ENCODE data around the gene KASH5. TPM values are rescaled to one million over a fixed set of nuclear protein-coding genes. Genes with fewer than 3 reads are reported as not detected.

KASH5 gene
- total and polyA plus RNA-seq, 2 of the 8 experiments (the other 6 are each of a cell fraction or from before 2014, with no cell fraction given): 0.05 to 0.19 TPM

DNA sequence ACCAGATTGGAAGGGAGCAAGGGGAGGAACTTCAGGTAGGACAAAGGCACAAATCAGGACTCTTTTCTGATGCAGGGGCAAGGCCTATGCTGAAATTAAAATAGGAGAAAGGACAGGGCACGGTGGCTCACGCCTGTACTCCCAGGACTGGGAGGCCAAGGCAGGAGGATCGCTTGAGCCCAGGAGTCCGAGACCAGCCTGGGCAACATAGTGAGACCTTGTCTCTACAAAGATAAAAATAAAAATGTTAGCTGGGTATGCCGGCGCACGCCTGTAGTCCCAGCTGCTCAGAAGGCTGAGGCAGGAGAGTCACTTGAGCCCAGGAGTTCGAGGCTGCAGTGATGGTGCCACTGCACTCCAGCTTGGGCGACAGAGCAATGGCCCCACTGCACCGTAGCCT lies 47.6 kb downstream of the KASH5 start:
- Histone ChIP-seq H2AK5ac (ENCODE audit: low read depth, low read length) (0 out of 2 replicates have a peak overlapping the region, but pooled peaks have one; percentile 42), H2BK20ac (ENCODE audit: low read length) (0 out of 2 replicates have a peak overlapping the region, but pooled peaks have one; percentile 66), H3K27me3 (replicated peaks in 1 of 4; ENCODE audit: control insufficient read depth in 3 of 4, extremely low read depth in 1 of 4, insufficient read depth in 3 of 4, low read length in 3 of 4) (peaks cover 29 to 68% (median 57%) of the 10 kb centered on the region in 4 experiments; a peak in 6 of 7 replicates), H4K20me1 (replicated peaks in 1 of 2; ENCODE audit: control insufficient read depth in 1 of 2, insufficient read depth in 2 of 2, low read length in 2 of 2) (no peaks in the 10 kb centered on the region), H2BK12ac (ENCODE audit: low read depth, low read length) (peak overlapping the region; percentile 87; the same call in 1 of the 2 replicates), H3K9me3 (ENCODE audit: insufficient read depth in 2 of 2, low read depth in 1 of 2, low read length in 1 of 2) (peaks cover 0 to 2% of the 10 kb centered on the region in 2 experiments; a peak in 1 of 4 replicates), H3K36me3 (ENCODE audit: control insufficient read depth in 2 of 4, insufficient read depth in 4 of 4, low read length in 3 of 4) (no peaks in the 10 kb centered on the region), H3K23ac (ENCODE audit: insufficient read length) (no peak overlapping the region), H3K9ac (replicated peaks in 1 of 4; ENCODE audit: extremely low read depth in 1 of 4, low read depth in 3 of 4, low read length in 3 of 4) (no peak overlapping the region), H2BK15ac (ENCODE audit: low read length) (peak overlapping the region; percentile 97), H4K91ac (replicated peaks; ENCODE audit: insufficient read length, low read length) (no peak overlapping the region), H4K8ac (ENCODE audit: extremely low read depth, insufficient read depth, low read length) (no peak overlapping the region), H3K23me2 (ENCODE audit: low read depth, low read length) (peaks cover 10% of the 10 kb centered on the region; the same call in 1 of the 2 replicates), H2AFZ (ENCODE audit: low read length) (0 out of 2 replicates have a peak overlapping the region, but pooled peaks have one; percentile 36), H3K4me3 (ENCODE audit: extremely low read depth in 1 of 4, insufficient read depth in 2 of 4, low read depth in 3 of 4, low read length in 4 of 4) (peak overlapping the region in 1 of 4 experiments; percentile 55; a peak in 4 of 8 replicates), H3K18ac (ENCODE audit: extremely low read depth, low read length) (peak overlapping the region; percentile 75), H3K79me1 (ENCODE audit: low read depth, low read length) (no peaks in the 10 kb centered on the region), H3K4ac (replicated peaks; ENCODE audit: insufficient read length, low read depth, low read length) (peak overlapping the region; percentile 79), H3K4me1 (replicated peaks in 1 of 4; ENCODE audit: control insufficient read depth in 3 of 4, insufficient read depth in 4 of 4, low read length in 3 of 4) (peaks cover 0 to 21% (median 12%) of the 10 kb centered on the region in 4 experiments; a peak in 5 of 7 replicates), H3K56ac (replicated peaks; ENCODE audit: insufficient read length, low read depth, low read length) (no peak overlapping the region), H2BK120ac (replicated peaks; ENCODE audit: low read depth, low read length) (no peak overlapping the region), H3K4me2 (ENCODE audit: insufficient read depth in 1 of 2, low read depth in 2 of 2, low read length in 2 of 2) (peak overlapping the region; percentile 52 to 80), H2BK5ac (ENCODE audit: low read depth, low read length) (no peak overlapping the region), H3K79me2 (ENCODE audit: control insufficient read depth in 1 of 2, insufficient read depth in 2 of 2, low read length in 2 of 2) (no peaks in the 10 kb centered on the region), H3K14ac (ENCODE audit: insufficient read length) (no peak overlapping the region), H3K27ac (ENCODE audit: low read depth, low read length) (no peak overlapping the region), H4K5ac (ENCODE audit: insufficient read length, low read depth, low read length) (no peak overlapping the region)
- WGBS, 2 experiments (ENCODE audit: extremely low coverage in 1 of 2, insufficient coverage in 1 of 2, insufficient read length in 1 of 2, insufficient replicate concordance in 2 of 2, low coverage in 1 of 2, low lambda C conversion rate in 2 of 2, missing lambda C conversion rate in 1 of 2): 93% methylated on average over 10 of the region's 10 CpGs; no CpG with 5 or more reads in 1 of the 2 experiments
- FAIRE-seq (no peak), DNase-seq (ENCODE audit: low read depth in 1 of 2, low spot score in 2 of 2) (no peak)
- ChIA-PET CTCF (ENCODE audit: partially characterized antibody) (interaction anchor here (0.8 to 4.7 kb wide), 14 partner anchors 8 to 103 kb away, joined by 3 to 38 read pairs (median 4); partner anchors contain the start of genes DKKL1, GFY and PTH2), POLR2A (ENCODE audit: partially characterized antibody) (interaction anchor here (0.6 to 2.3 kb wide), 14 partner anchors 8 to 173 kb away, joined by 3 to 17 read pairs (median 4); partner anchors contain the start of genes ALDH16A1, GFY and RPL13A)
- TF ChIP-seq POU5F1 (IDR thresholded peaks at IDR 0.05; ENCODE audit: low read depth, low read length) (no peak), RXRA (IDR thresholded peaks at IDR 0.05; ENCODE audit: insufficient read depth, low read depth, low read length) (no peak), SUZ12 (IDR thresholded peaks at IDR 0.05; ENCODE audit: low read length) (no peak), E2F6 (IDR thresholded peaks at IDR 0.05) (no peak), SIX5 (IDR thresholded peaks at IDR 0.05; ENCODE audit: low read depth, low read length) (no peak), SAP30 (IDR thresholded peaks at IDR 0.05; ENCODE audit: insufficient read depth, insufficient replicate concordance, low read length) (no peak), ZNF274 (IDR thresholded peaks at IDR 0.05; ENCODE audit: borderline replicate concordance, extremely low read depth, low read length) (no peak), RAD21 (IDR thresholded peaks at IDR 0.05 in 1 of 2, conservative IDR thresholded peaks at IDR 0.05 in 1 of 2; ENCODE audit: low read depth in 2 of 2, low read length in 2 of 2) (no peak), JUN (IDR thresholded peaks at IDR 0.05; ENCODE audit: low read depth, low read length) (no peak), TAF1 (IDR thresholded peaks at IDR 0.05; ENCODE audit: low read depth, low read length) (no peak)
